ENCODE measurements around the gene ERCC2.
A peak's percentile ranks its signal among the peaks of the same experiment; 100 is the strongest.

The ERCC2 gene

GRCh38 chr19:45382426-45382825, 12.1 kb upstream of the ERCC2 start:
- TF ChIP-seq EGR1 (IDR thresholded peaks at IDR 0.05) (no peak), TAF1 (IDR thresholded peaks at IDR 0.05; ENCODE audit: low read depth) (no peak), YY1 (IDR thresholded peaks at IDR 0.05; ENCODE audit: low read depth) (no peak), ZBTB7A (IDR thresholded peaks at IDR 0.05; ENCODE audit: low read depth) (no peak), NFIC (IDR thresholded peaks at IDR 0.05) (no peak), REST (IDR thresholded peaks at IDR 0.05; ENCODE audit: low read depth) (no peak), CEBPB (IDR thresholded peaks at IDR 0.05) (no peak), EP300 (IDR thresholded peaks at IDR 0.05; ENCODE audit: borderline replicate concordance) (no peak)

GRCh38 chr19:45380107-45380506, 9.7 kb upstream of the ERCC2 start:
- TF ChIP-seq TEAD4 (IDR thresholded peaks at IDR 0.05): no peak
- TF ChIP-seq FOXM1 (IDR thresholded peaks at IDR 0.05; ENCODE audit: borderline replicate concordance, low read depth): no peak
- TF ChIP-seq TAF1 (IDR thresholded peaks at IDR 0.05; ENCODE audit: low read depth): no peak
- TF ChIP-seq CREB1 (IDR thresholded peaks at IDR 0.05; ENCODE audit: low read depth): no peak
- TF ChIP-seq MAX (IDR thresholded peaks at IDR 0.05): no peak
- TF ChIP-seq CEBPB (IDR thresholded peaks at IDR 0.05): no peak
- TF ChIP-seq REST (IDR thresholded peaks at IDR 0.05; ENCODE audit: low read depth): no peak

GRCh38 chr19:45376045-45376724, 5.8 kb upstream of the ERCC2 start:
- TF ChIP-seq CEBPB (IDR thresholded peaks at IDR 0.05): 0 out of 2 replicates have a peak, but pooled peaks have one; percentile 15
- no peak for TF ChIP-seq RAD21 (IDR thresholded peaks at IDR 0.05; ENCODE audit: low read depth)
- no peak for TF ChIP-seq FOXM1 (IDR thresholded peaks at IDR 0.05; ENCODE audit: borderline replicate concordance, low read depth)
- peak; percentile 68; the same call in 1 of the 2 replicates for TF ChIP-seq YY1 (IDR thresholded peaks at IDR 0.05; ENCODE audit: low read depth)
- peak; percentile 98 for TF ChIP-seq NFIC (IDR thresholded peaks at IDR 0.05)
- TF ChIP-seq TEAD4 (IDR thresholded peaks at IDR 0.05): peak; percentile 100
- no peak for TF ChIP-seq REST (IDR thresholded peaks at IDR 0.05; ENCODE audit: low read depth)
- peak; percentile 82 for TF ChIP-seq TCF12 (IDR thresholded peaks at IDR 0.05; ENCODE audit: low read depth)
- TF ChIP-seq ZBTB7A (IDR thresholded peaks at IDR 0.05; ENCODE audit: low read depth): no peak
- peak; percentile 90 for TF ChIP-seq USF1 (IDR thresholded peaks at IDR 0.05)
- TF ChIP-seq TAF1 (IDR thresholded peaks at IDR 0.05; ENCODE audit: low read depth): no peak
- peak; percentile 65; the same call in 1 of the 2 replicates for TF ChIP-seq MAX (IDR thresholded peaks at IDR 0.05)
- peak; percentile 62; the same call in 1 of the 2 replicates for TF ChIP-seq EP300 (IDR thresholded peaks at IDR 0.05; ENCODE audit: borderline replicate concordance)
- no peak for TF ChIP-seq CREB1 (IDR thresholded peaks at IDR 0.05; ENCODE audit: low read depth)
- no peak for TF ChIP-seq EGR1 (IDR thresholded peaks at IDR 0.05)

- TF ChIP-seq ZBTB7A (IDR thresholded peaks at IDR 0.05; ENCODE audit: low read depth) (no peak), TEAD4 (IDR thresholded peaks at IDR 0.05) (no peak), NFIC (IDR thresholded peaks at IDR 0.05) (no peak), MAX (IDR thresholded peaks at IDR 0.05) (no peak), TCF12 (IDR thresholded peaks at IDR 0.05; ENCODE audit: low read depth) (no peak), CEBPB (IDR thresholded peaks at IDR 0.05) (no peak), RAD21 (IDR thresholded peaks at IDR 0.05; ENCODE audit: low read depth) (no peak), TAF1 (IDR thresholded peaks at IDR 0.05; ENCODE audit: low read depth) (no peak)
These were observed 1.5 kb downstream of the ERCC2 start for GRCh38 chr19:45368737-45369340.
